Measurements from ENCODE around the gene PPP1R1C. TPM values are rescaled to one million over a fixed set of nuclear protein-coding genes. Genes with fewer than 3 reads are reported as not detected.

PPP1R1C gene
- total RNA-seq, 1 experiment from 2014 or later = 3.4 TPM

DNA sequence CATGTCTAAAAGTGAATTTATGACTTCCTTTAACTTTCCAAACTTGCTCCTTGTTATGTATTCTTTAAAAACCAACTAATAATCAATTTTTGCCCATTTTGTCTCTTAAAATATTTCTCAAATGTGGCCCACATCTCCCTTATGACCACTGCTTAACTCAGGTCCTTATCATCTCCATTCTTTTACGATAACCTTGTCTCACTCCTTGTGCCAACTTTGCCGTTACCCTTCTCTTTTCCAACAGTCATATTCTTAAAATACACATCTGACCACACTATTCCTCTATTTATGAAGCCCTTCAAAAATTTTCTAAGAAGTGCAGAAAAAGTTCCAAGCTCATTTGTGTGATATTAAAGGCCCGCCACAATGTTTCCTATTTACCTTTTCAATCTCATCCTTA is 47.8 kb downstream of the PPP1R1C start:
- H3K27ac Mint-ChIP-seq = no peak overlapping the region
- peaks cover under 1% of the 10 kb centered on the region; the same call in 1 of the 2 replicates for H3K27me3 Mint-ChIP-seq (ENCODE audit: low read depth)
- H3K9me3 Mint-ChIP-seq = peaks cover 8% of the 10 kb centered on the region
- ChIA-PET CTCF (no interaction called here), POLR2A (no interaction called here)
- no peak overlapping the region for H3K4me3 Mint-ChIP-seq
- DNase-seq (ENCODE audit: low spot score) = no peak
- ATAC-seq = no peak
- H3K36me3 Mint-ChIP-seq = no peaks in the 10 kb centered on the region; the same call in 1 of the 2 replicates
- no peak for TF ChIP-seq KAT7 (CRISPR knock-in tag; IDR thresholded peaks at IDR 0.05; ENCODE audit: borderline replicate concordance)
- TF ChIP-seq, protein P1, sequence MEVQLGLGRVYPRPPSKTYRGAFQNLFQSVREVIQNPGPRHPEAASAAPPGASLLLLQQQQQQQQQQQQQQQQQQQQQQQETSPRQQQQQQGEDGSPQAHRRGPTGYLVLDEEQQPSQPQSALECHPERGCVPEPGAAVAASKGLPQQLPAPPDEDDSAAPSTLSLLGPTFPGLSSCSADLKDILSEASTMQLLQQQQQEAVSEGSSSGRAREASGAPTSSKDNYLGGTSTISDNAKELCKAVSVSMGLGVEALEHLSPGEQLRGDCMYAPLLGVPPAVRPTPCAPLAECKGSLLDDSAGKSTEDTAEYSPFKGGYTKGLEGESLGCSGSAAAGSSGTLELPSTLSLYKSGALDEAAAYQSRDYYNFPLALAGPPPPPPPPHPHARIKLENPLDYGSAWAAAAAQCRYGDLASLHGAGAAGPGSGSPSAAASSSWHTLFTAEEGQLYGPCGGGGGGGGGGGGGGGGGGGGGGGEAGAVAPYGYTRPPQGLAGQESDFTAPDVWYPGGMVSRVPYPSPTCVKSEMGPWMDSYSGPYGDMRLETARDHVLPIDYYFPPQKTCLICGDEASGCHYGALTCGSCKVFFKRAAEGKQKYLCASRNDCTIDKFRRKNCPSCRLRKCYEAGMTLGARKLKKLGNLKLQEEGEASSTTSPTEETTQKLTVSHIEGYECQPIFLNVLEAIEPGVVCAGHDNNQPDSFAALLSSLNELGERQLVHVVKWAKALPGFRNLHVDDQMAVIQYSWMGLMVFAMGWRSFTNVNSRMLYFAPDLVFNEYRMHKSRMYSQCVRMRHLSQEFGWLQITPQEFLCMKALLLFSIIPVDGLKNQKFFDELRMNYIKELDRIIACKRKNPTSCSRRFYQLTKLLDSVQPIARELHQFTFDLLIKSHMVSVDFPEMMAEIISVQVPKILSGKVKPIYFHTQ (CRISPR knock-in tag; IDR thresholded peaks at IDR 0.05) = no peak
- TF ChIP-seq, protein P2, sequence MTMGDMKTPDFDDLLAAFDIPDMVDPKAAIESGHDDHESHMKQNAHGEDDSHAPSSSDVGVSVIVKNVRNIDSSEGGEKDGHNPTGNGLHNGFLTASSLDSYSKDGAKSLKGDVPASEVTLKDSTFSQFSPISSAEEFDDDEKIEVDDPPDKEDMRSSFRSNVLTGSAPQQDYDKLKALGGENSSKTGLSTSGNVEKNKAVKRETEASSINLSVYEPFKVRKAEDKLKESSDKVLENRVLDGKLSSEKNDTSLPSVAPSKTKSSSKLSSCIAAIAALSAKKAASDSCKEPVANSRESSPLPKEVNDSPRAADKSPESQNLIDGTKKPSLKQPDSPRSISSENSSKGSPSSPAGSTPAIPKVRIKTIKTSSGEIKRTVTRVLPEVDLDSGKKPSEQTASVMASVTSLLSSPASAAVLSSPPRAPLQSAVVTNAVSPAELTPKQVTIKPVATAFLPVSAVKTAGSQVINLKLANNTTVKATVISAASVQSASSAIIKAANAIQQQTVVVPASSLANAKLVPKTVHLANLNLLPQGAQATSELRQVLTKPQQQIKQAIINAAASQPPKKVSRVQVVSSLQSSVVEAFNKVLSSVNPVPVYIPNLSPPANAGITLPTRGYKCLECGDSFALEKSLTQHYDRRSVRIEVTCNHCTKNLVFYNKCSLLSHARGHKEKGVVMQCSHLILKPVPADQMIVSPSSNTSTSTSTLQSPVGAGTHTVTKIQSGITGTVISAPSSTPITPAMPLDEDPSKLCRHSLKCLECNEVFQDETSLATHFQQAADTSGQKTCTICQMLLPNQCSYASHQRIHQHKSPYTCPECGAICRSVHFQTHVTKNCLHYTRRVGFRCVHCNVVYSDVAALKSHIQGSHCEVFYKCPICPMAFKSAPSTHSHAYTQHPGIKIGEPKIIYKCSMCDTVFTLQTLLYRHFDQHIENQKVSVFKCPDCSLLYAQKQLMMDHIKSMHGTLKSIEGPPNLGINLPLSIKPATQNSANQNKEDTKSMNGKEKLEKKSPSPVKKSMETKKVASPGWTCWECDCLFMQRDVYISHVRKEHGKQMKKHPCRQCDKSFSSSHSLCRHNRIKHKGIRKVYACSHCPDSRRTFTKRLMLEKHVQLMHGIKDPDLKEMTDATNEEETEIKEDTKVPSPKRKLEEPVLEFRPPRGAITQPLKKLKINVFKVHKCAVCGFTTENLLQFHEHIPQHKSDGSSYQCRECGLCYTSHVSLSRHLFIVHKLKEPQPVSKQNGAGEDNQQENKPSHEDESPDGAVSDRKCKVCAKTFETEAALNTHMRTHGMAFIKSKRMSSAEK (CRISPR knock-in tag; IDR thresholded peaks at IDR 0.05; ENCODE audit: borderline replicate concordance) = no peak
- no peak for TF ChIP-seq JUN (CRISPR knock-in tag; IDR thresholded peaks at IDR 0.05)
- TF ChIP-seq, protein P3, sequence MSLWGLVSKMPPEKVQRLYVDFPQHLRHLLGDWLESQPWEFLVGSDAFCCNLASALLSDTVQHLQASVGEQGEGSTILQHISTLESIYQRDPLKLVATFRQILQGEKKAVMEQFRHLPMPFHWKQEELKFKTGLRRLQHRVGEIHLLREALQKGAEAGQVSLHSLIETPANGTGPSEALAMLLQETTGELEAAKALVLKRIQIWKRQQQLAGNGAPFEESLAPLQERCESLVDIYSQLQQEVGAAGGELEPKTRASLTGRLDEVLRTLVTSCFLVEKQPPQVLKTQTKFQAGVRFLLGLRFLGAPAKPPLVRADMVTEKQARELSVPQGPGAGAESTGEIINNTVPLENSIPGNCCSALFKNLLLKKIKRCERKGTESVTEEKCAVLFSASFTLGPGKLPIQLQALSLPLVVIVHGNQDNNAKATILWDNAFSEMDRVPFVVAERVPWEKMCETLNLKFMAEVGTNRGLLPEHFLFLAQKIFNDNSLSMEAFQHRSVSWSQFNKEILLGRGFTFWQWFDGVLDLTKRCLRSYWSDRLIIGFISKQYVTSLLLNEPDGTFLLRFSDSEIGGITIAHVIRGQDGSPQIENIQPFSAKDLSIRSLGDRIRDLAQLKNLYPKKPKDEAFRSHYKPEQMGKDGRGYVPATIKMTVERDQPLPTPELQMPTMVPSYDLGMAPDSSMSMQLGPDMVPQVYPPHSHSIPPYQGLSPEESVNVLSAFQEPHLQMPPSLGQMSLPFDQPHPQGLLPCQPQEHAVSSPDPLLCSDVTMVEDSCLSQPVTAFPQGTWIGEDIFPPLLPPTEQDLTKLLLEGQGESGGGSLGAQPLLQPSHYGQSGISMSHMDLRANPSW (CRISPR knock-in tag; conservative IDR thresholded peaks at IDR 0.05; ENCODE audit: low read depth) = no peak
- TF ChIP-seq ZNF219 (CRISPR knock-in tag; IDR thresholded peaks at IDR 0.05; ENCODE audit: borderline replicate concordance) = no peak
- TF ChIP-seq ZNF396 (CRISPR knock-in tag; IDR thresholded peaks at IDR 0.05; ENCODE audit: borderline replicate concordance) = no peak
- TF ChIP-seq, protein P4, sequence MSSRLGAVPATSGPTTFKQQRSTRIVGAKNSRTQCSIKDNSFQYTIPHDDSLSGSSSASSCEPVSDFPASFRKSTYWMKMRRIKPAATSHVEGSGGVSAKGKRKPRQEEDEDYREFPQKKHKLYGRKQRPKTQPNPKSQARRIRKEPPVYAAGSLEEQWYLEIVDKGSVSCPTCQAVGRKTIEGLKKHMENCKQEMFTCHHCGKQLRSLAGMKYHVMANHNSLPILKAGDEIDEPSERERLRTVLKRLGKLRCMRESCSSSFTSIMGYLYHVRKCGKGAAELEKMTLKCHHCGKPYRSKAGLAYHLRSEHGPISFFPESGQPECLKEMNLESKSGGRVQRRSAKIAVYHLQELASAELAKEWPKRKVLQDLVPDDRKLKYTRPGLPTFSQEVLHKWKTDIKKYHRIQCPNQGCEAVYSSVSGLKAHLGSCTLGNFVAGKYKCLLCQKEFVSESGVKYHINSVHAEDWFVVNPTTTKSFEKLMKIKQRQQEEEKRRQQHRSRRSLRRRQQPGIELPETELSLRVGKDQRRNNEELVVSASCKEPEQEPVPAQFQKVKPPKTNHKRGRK (CRISPR knock-in tag; IDR thresholded peaks at IDR 0.05; ENCODE audit: borderline replicate concordance) = no peak
- TF ChIP-seq, protein P5, sequence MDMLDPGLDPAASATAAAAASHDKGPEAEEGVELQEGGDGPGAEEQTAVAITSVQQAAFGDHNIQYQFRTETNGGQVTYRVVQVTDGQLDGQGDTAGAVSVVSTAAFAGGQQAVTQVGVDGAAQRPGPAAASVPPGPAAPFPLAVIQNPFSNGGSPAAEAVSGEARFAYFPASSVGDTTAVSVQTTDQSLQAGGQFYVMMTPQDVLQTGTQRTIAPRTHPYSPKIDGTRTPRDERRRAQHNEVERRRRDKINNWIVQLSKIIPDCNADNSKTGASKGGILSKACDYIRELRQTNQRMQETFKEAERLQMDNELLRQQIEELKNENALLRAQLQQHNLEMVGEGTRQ (CRISPR knock-in tag; IDR thresholded peaks at IDR 0.05) = no peak
- TF ChIP-seq RORB (CRISPR knock-in tag; IDR thresholded peaks at IDR 0.05) = no peak
- no peak for TF ChIP-seq MLX (CRISPR knock-in tag; IDR thresholded peaks at IDR 0.05)
- H3K4me1 Mint-ChIP-seq = no peaks in the 10 kb centered on the region

DNA sequence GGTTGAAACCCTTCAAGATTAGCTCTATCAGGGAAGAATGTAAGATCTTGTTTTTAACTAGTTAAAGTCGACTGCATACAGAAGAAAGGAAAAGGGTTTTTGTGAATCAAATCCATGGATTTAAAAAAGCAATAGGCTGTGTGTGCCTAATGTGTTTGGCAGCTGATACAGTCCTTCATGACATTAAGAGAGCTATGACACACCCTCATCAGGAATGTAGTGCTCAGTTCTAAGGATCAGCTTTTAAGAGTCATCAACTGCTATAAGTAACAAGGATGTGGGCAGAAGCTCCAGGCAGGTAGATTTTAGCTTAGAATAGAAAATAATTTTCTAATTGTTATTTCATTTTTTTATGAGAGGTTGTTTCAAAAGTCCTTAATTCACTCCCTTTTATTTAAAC is 52.9 kb downstream of the PPP1R1C start:
- Mint-ChIP-seq H3K36me3 (no peaks in the 10 kb centered on the region; the same call in 1 of the 2 replicates), H3K4me3 (no peak overlapping the region), H3K9me3 (peaks cover 8% of the 10 kb centered on the region), H3K27ac (no peak overlapping the region), H3K27me3 (ENCODE audit: low read depth) (no peaks in the 10 kb centered on the region), H3K4me1 (no peaks in the 10 kb centered on the region)
- DNase-seq (ENCODE audit: low spot score) (no peak), ATAC-seq (no peak)
- POLR2A ChIA-PET = no interaction called here
- CTCF ChIA-PET = no interaction called here
- TF ChIP-seq SMAD3 (CRISPR knock-in tag; IDR thresholded peaks at IDR 0.05; ENCODE audit: borderline replicate concordance) (no peak), ZNF138 (CRISPR knock-in tag; conservative IDR thresholded peaks at IDR 0.05) (no peak), GRHL2 (CRISPR knock-in tag; IDR thresholded peaks at IDR 0.05; ENCODE audit: insufficient replicate concordance, severe bottlenecking) (no peak), CTCF (IDR thresholded peaks at IDR 0.05) (no peak), KAT7 (CRISPR knock-in tag; IDR thresholded peaks at IDR 0.05; ENCODE audit: borderline replicate concordance) (no peak), TEAD4 (CRISPR knock-in tag; IDR thresholded peaks at IDR 0.05) (no peak)
- TF ChIP-seq, protein P6, sequence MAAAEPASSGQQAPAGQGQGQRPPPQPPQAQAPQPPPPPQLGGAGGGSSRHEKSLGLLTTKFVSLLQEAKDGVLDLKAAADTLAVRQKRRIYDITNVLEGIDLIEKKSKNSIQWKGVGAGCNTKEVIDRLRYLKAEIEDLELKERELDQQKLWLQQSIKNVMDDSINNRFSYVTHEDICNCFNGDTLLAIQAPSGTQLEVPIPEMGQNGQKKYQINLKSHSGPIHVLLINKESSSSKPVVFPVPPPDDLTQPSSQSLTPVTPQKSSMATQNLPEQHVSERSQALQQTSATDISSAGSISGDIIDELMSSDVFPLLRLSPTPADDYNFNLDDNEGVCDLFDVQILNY (CRISPR knock-in tag; IDR thresholded peaks at IDR 0.05) = no peak
